Measurements from ENCODE around the gene STOM.

- no peak for TF ChIP-seq ZNF785 (tag by site-specific recombination; IDR thresholded peaks at IDR 0.05)
- TF ChIP-seq CTCF (tag by site-specific recombination; IDR thresholded peaks at IDR 0.05): no peak
Measured at GRCh38 chr9:121309171-121309570, 60.9 kb downstream of the STOM start.
